T-helper 9 cell (primary cell): ENCODE data around the gene GBX1.

Experiments
- DNase-seq: peaks from one replicate; pipeline ENCODE4 v3.0.0-alpha.2; 2020
- total RNA-seq, 2 donors: gene quantifications; one replicate each; lab custom pipeline; 2026; lab: John Stamatoyannopoulos, UW

GBX1 gene
- total RNA-seq, result 0 to 0.07 reads per million in 2 donors

- peak; percentile 24 for DNase-seq
Measured at GRCh38 chr7:151167197-151167961, at the start of gene GBX1. Gene GBX1 (minus strand): TSS chr7:151167694. CDS start chr7:151167548, 146 bp downstream.

GRCh38 chr7:151215396-151215795 lies 47.9 kb upstream of the GBX1 start:
- no peak for DNase-seq

- DNase-seq, result no peak
Measured at GRCh38 chr7:151213826-151214225, 46.3 kb upstream of the GBX1 start.

- no peak for DNase-seq
Measured at GRCh38 chr7:151212626-151213025, 45.1 kb upstream of the GBX1 start.

GRCh38 chr7:151211155-151211772 lies 43.8 kb upstream of the GBX1 start:
- DNase-seq, result no peak

GRCh38 chr7:151210087-151210854 lies 42.8 kb upstream of the GBX1 start, which contains the start of gene H2BK1:
Gene H2BK1 (minus strand): TSS chr7:151210488. CDS start chr7:151210318, 170 bp downstream.
- no peak for DNase-seq

GRCh38 chr7:151209588-151209987 lies 42.1 kb upstream of the GBX1 start:
- no peak for DNase-seq

GRCh38 chr7:151208253-151208862 lies 40.9 kb upstream of the GBX1 start:
- DNase-seq, result no peak

GRCh38 chr7:151207804-151208203 lies 40.3 kb upstream of the GBX1 start:
- no peak for DNase-seq

GRCh38 chr7:151207315-151207714 lies 39.8 kb upstream of the GBX1 start:
- no peak for DNase-seq

GRCh38 chr7:151206914-151207313 lies 39.4 kb upstream of the GBX1 start:
- peak; percentile 12 for DNase-seq

GRCh38 chr7:151205730-151206129 lies 38.2 kb upstream of the GBX1 start:
- no peak for DNase-seq

GRCh38 chr7:151204383-151205032 lies 37.0 kb upstream of the GBX1 start:
- DNase-seq, result no peak

- no peak for DNase-seq
Measured at GRCh38 chr7:151202836-151203235, 35.3 kb upstream of the GBX1 start.

GRCh38 chr7:151201751-151202150 lies 34.3 kb upstream of the GBX1 start:
- no peak for DNase-seq

- no peak for DNase-seq
Measured at GRCh38 chr7:151201344-151201743, 33.9 kb upstream of the GBX1 start.

GRCh38 chr7:151198945-151199848 lies 31.7 kb upstream of the GBX1 start:
- DNase-seq, result no peak

- no peak for DNase-seq
Measured at GRCh38 chr7:151197932-151198331, 30.4 kb upstream of the GBX1 start.

- DNase-seq, result no peak
Measured at GRCh38 chr7:151195616-151196450, 28.3 kb upstream of the GBX1 start.

GRCh38 chr7:151194188-151194587 lies 26.7 kb upstream of the GBX1 start:
- DNase-seq, result no peak
